Lower lobe of right lung (tissue), 2 donors: ENCODE results near the gene MDM4. TPM values are rescaled to one million over a fixed set of nuclear protein-coding genes. Genes with fewer than 3 reads are reported as not detected.

Experiments used
- ATAC-seq, 2 donors: fragments of 200-7000 bp; cut with Tn5 transposase; one replicate each; pipeline ENCODE4 v1.9.1; 2020 to 2022; ENCODE audit warnings: mild to moderate bottlenecking in 2 of 2, moderate library complexity in 2 of 2
- DNase-seq: peaks from one replicate; pipeline ENCODE4 v3.0.0-alpha.2; 2020
- H3K27ac ChIP-seq: fragments of 200-600 bp; one replicate; pipeline ENCODE4 v1.8.0; 2022
- H3K27me3 ChIP-seq: fragments of 200-600 bp; one replicate; pipeline ENCODE4 v1.8.0; 2022; ENCODE audit warnings: low read depth
- H3K36me3 ChIP-seq: fragments of 200-600 bp; one replicate; pipeline ENCODE4 v1.8.0; 2022; ENCODE audit warnings: mild to moderate bottlenecking
- H3K4me1 ChIP-seq: fragments of 200-600 bp; one replicate; pipeline ENCODE4 v1.8.0; 2022
- H3K4me3 ChIP-seq: fragments of 200-600 bp; one replicate; pipeline ENCODE4 v1.8.0; 2022; ENCODE audit warnings: mild to moderate bottlenecking
- H3K9me3 ChIP-seq: fragments of 200-600 bp; one replicate; pipeline ENCODE4 v1.8.0; 2022
- intact Hi-C: fragments of 100-400 bp; cut with DNase I; formaldehyde crosslinking; loops from one replicate; pipeline ENCODE4 v1.11.0; 2022
- total RNA-seq: library from RNA; stranded (reverse); fragmentation: NEBNext Ultra II Directional; extraction: Animal tissue kit (Norgen Biotek cat#: 25700); gene quantifications from one replicate; pipeline ENCODE4 v1.2.1, GENCODE V29; 2021
- TF ChIP-seq, protein P1 (sequence below): fragments of 200-600 bp; IDR thresholded peaks from one replicate; pipeline ENCODE4 v1.8.0; 2022; ENCODE audit warnings: antibody characterized with exemption, mild to moderate bottlenecking
- donor health status: DM: no; HTN: yes; CAD: no; lungs with severe emphysema.

MDM4 gene
- total RNA-seq, 1 donor from 2014 or later, result 77.9 TPM

DNA sequence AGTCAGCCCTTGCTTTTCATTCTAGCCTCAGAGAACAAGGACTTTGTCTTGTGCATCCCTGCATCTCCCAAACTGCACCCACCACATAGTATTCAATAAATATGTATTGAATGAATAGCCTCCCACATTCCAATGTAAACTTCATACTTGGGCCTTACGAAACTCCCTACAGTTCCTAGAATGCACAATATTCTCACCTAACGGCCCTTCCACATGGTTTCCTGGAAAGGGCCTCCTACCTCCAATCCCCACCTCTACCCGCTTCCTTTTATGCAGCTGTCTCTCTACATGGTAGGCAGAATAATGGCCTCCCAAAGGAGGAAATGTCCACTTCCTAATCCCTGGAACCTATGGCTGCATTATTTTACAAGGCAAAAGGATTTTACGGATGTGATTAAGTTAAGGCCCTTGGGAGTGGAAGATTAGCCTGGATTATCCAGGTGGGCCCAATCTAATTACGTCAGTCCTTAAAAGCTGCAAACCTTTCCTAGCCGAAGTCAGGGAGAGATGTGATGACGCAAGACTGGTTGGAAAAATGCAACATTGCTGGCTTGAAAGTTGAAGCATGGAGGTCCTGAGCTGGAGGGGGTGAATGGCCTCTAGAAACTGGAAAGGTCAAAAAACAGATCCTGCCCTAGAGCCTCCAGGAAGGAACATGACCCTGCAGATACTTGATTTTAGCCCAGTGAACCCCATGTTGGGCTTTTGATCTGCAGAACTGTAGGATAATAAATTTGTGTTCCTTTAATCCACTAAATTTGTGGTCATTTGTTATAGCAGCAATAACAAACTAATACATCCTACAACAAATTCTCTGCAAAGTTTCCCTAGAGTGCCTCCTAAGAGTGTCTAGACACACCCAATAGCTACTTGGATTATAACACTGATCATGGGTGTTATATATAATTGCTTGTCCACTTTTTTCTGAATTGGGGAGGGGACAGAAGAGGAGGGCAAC is 16.4 kb upstream of the MDM4 start:
- Histone ChIP-seq H3K9me3 (no peaks in the 10 kb centered on the region), H3K27me3 (no peaks in the 10 kb centered on the region), H3K36me3 (no peaks in the 10 kb centered on the region), H3K27ac (no peak overlapping the region), H3K4me1 (peaks cover 18% of the 10 kb centered on the region), H3K4me3 (no peak overlapping the region)
- intact Hi-C loops, result loop anchor here (5.0 kb wide), 1 partner anchor 52 kb away; no protein-coding TSS in a partner anchor
- TF ChIP-seq, protein P1, sequence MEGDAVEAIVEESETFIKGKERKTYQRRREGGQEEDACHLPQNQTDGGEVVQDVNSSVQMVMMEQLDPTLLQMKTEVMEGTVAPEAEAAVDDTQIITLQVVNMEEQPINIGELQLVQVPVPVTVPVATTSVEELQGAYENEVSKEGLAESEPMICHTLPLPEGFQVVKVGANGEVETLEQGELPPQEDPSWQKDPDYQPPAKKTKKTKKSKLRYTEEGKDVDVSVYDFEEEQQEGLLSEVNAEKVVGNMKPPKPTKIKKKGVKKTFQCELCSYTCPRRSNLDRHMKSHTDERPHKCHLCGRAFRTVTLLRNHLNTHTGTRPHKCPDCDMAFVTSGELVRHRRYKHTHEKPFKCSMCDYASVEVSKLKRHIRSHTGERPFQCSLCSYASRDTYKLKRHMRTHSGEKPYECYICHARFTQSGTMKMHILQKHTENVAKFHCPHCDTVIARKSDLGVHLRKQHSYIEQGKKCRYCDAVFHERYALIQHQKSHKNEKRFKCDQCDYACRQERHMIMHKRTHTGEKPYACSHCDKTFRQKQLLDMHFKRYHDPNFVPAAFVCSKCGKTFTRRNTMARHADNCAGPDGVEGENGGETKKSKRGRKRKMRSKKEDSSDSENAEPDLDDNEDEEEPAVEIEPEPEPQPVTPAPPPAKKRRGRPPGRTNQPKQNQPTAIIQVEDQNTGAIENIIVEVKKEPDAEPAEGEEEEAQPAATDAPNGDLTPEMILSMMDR, result no peak
- ATAC-seq, result no peak
- no peak for DNase-seq

DNA sequence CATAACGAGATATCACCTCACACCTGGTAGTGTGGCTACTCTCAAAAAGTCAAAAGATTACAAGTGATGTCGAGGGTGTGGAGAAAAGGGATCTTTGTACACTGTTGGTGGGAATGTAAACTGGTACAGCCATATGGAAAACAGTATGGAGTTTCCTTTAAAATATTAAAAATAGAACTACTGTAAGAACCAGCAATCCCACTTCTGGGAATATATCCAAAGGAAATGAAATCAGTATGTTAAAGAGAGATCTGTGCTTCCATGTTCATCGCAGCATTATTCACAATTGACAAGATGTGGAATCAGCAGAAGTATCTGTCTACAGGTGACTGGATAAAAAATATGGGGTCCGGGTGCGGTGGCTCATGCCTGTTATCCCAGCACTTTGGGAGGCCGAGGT is 14.0 kb upstream of the MDM4 start:
- H3K4me1 ChIP-seq, result peaks cover 17% of the 10 kb centered on the region
- no peaks in the 10 kb centered on the region for H3K36me3 ChIP-seq
- DNase-seq, result no peak
- H3K27me3 ChIP-seq, result no peaks in the 10 kb centered on the region
- TF ChIP-seq, protein P1, result no peak
- H3K9me3 ChIP-seq, result no peaks in the 10 kb centered on the region
- H3K4me3 ChIP-seq, result no peak overlapping the region
- H3K27ac ChIP-seq, result no peak overlapping the region
- intact Hi-C loops, result loop anchor here (5.0 kb wide), 1 partner anchor 55 kb away; no protein-coding TSS in a partner anchor
- no peak for ATAC-seq

DNA sequence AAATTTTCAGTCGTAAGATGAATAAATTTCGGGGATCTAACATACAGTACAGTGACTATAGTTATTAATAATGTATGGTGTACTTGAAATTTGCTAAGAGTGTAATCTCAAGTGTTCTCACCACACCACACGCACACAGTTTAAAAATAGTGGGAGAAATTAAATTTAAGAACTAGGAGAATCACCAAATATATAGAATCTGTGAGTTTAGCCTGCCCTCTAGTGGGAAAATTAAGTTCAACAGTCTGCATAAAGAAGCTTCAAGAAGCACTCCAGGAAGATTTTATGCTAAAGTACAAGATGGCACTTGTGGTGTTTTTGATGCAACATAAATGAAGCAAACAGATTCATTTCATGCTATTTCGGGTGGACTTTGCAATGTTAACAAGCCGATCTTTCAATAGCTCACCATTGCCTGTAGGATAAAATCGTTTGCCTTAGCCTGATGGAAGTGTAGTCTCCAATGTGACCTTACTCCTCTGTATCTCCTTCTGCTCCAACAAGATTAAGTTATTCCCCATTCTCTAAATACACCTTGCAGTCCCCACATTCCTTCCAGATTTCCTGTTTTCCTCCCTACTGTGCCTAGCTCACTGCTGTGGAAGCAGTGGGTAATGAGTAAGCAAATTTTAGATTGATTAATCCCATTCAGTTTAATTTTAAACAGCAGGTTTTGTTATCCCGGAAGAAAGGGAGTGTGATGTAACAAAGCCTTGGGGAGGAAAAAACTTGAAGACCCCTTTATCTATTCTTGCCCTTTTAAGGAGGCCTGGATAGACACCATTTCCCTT is 12.9 kb upstream of the MDM4 start:
- ATAC-seq, result peak in 1 of 2 donors; percentile 18

DNA sequence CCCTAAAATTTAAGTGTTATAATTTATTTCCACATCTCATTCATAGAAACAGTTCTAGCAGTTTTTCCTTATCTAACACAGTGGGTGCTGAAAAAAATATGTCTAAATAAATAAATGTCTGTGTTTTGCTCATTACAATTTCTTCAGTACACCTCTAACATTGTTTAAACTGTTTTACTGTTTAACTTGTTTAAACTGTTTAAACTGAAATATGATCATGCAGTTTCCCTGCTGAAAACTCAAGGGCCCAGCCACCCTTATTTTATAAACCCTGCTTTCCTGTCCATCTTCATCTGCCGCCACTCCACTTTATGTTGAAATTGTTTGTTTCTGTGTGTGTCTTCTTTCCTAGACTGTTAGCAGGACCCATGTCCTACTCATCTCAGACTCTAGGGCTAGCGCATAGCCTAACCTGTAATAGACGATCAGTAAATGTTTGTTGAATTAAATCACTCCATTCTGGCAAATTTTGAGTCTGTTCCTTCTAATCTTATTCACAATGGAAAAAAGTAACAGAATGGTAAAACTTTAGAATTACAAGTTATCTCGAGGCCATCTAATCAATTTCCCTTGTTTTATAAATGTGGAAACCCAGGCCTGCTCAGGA is 12.2 kb upstream of the MDM4 start:
- TF ChIP-seq, protein P1, result no peak

More for the DNA sequence above, 12.9 kb upstream of the MDM4 start:
- no peak for DNase-seq
- peaks cover 24% of the 10 kb centered on the region for H3K4me1 ChIP-seq
- no peaks in the 10 kb centered on the region for H3K27me3 ChIP-seq
- intact Hi-C loops, result loop anchor here (5.0 kb wide), 1 partner anchor 56 kb away; no protein-coding TSS in a partner anchor
- H3K9me3 ChIP-seq, result no peaks in the 10 kb centered on the region
- H3K36me3 ChIP-seq, result no peaks in the 10 kb centered on the region
- H3K27ac ChIP-seq, result no peak overlapping the region
- H3K4me3 ChIP-seq, result no peak overlapping the region
- TF ChIP-seq, protein P1, result peak; percentile 83

DNA sequence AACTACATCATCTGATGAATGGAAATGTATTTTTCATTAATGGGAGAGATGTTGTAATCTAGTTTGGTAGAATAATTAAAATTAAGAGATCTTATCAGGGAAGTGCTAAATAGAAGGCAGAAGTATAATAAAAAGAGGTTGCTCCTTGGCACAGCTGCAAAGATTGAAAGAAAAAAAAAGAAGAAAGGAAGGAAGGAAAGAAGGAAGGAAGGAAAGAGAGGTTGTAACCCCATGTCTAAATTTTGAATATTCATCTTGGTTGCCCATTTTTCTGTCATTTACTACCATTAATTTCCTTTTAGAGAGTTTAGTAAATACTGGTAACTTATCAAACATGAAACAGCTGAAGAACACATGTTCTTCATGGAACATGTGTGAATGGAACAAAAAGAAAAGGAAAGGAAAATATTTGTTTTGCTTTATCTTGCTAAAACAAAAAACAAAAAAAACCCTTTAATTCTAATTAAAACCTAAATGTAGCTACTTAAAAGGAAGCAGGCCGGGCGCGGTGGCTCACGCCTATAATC is 10.5 kb upstream of the MDM4 start:
- no peaks in the 10 kb centered on the region for H3K9me3 ChIP-seq
- H3K36me3 ChIP-seq, result no peaks in the 10 kb centered on the region
- peaks cover 24% of the 10 kb centered on the region for H3K4me1 ChIP-seq
- peak overlapping the region; percentile 60 for H3K4me3 ChIP-seq
- H3K27ac ChIP-seq, result peak overlapping the region; percentile 85
- intact Hi-C loops, result no loop called here
- no peak for ATAC-seq
- H3K27me3 ChIP-seq, result no peaks in the 10 kb centered on the region
- TF ChIP-seq, protein P1, result no peak
- DNase-seq, result no peak

More for the DNA sequence above, 12.2 kb upstream of the MDM4 start:
- DNase-seq (no peak), ATAC-seq (no peak)
- Histone ChIP-seq H3K36me3 (no peaks in the 10 kb centered on the region), H3K4me3 (no peak overlapping the region), H3K27ac (no peak overlapping the region), H3K9me3 (no peaks in the 10 kb centered on the region), H3K4me1 (peaks cover 24% of the 10 kb centered on the region), H3K27me3 (no peaks in the 10 kb centered on the region)
- intact Hi-C loops, result loop anchor here (5.0 kb wide), 1 partner anchor 57 kb away; no protein-coding TSS in a partner anchor
